Stimulated activated CD4-positive, alpha-beta T cell treated with anti-CD3 and anti-CD28 coated beads, Interleukin-15, amount 100 ng/mL, for 48 hours (primary cell): Measurements from ENCODE around the gene BTBD9.

Experiments used
- DNase-seq, 2 donors: peaks; one replicate each; pipeline ENCODE4 v3.0.0-alpha.2; 2020; ENCODE audit warnings: low read depth in 2 of 2

The BTBD9 gene

DNA sequence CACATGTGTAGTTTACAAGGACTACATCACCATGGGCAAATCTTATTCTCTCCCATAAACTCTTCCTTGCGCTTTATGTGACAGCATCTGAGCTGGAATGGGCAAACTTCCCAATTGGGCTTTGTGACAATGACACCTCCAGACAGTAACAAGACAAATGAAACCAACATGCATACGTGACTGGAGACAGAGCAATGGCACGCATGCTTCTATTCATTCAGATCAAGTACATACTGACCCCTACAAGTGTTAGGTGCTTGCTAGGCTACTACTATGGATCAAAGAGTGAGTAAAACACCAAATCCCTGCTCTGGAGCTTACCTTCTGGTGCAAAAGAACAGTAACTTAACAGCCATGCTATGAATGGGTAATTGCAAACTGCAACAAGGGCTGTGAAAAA lies 394.9 kb downstream of the BTBD9 start:
- no peak for DNase-seq

DNA sequence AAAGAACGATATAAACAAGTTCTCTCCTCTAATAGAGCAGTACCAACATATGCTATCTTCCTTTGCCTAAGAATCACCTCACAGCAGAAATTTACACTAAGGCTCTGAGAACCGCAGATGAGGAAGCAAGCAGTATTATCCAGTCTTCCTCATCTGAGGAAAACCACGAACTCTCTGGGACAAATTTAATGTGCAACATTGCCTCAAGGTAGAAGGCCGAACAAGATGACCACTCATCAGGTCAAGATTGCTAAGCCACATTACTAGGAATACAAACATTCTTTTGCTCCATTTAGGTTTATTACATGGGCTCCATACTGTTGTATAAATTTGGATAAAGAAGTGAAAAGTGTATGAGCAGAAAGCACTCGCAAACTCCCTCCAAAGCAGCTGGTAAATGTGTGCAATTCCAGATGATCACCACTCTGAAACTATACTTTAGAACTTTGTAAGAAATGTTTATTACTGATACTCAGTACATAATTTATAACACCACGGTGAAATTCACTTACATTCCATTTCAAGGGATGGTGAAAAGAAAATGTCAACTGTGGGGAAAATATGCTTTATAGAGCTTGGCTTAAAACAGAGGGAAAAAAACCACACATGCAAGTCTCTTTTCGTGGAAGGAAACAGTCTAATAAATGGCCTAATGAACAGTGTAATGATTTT lies 398.4 kb downstream of the BTBD9 start:
- DNase-seq: no peak

DNA sequence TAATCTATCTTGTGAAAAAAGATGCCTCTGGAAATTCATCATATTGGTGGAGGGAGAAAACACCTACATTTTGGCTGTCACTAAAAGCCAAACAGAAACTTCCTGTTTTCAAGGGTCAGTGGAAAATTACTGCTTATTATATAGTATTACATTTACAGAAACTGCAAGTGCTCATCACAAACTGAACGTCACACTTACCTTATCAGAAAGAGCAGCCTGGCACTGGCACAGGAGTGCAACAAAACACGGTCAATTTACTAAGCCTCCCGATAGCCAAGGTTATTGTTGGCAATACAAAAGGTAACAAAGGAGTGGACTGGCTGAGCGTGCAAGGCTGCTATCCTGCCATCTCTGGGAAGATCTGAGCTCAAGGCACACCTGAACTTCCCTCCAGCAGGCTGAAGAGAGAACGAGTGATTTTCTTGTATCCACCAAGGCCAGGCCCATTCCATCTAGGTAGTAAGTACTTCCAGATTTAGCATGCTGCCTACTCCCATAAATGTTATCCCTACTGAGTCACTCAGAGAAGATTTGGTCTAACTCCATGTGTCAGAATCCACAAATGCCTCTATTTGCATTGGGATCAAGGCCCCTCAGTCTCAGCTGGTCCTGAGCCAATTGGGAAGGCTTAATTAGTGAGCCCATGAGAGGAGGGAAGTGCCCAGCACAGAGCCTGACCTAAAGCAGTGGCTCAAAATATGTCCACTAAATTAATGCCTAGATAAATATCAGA lies 399.8 kb downstream of the BTBD9 start:
- no peak for DNase-seq

DNA sequence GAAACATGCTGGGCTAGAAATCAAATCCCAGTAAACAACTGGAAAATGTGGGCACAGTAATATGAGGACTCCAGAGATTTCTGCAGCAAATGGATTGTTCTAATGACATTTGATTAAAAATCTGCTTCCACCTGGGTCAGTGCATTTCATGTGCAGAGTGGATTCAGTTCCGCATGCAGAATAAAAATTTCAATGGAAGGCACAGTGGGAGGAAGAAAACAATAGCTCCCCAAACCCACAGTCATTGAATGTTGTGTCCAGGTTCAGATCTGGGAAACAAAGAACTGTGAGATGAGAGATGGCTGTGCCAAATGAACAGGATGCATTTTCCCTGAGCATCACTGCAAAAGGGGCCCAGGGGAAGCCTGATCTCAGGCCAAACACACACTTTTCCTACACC lies 403.1 kb downstream of the BTBD9 start:
- no peak for DNase-seq

DNA sequence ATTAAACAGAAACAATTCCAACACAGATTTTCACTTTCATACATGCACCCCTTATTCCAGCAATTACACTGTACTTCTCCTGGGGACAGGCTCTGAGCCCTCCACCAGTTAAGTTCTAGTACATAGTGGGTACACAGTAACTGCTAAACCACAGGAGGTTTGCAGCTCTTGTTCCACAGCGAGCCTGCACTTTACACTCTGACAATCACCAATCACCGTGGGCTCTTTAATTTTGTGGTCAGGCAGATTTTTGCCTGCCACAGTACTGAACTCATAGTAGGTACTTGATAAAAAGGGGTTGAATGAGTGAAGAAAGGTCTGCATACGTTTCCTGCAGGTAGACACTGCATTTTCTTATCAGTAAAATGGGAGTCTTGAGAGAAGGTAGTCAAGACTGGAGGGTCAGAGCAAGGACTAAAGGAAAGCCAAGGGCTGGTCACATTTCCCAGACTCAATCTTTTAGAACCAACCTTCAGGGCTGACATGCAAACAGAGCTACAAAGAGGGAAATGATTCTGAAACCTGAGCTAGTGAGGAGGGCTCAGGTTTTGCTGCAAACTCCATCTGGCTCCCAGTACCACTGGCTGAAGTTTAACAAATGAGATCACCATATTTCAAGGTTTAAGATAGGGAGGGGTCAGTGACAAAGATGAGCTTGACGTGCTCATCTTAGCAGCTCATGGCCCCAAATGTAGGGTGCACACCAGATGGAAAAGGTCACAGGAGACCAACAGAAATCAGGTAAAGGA lies 404.6 kb downstream of the BTBD9 start:
- DNase-seq: no peak

DNA sequence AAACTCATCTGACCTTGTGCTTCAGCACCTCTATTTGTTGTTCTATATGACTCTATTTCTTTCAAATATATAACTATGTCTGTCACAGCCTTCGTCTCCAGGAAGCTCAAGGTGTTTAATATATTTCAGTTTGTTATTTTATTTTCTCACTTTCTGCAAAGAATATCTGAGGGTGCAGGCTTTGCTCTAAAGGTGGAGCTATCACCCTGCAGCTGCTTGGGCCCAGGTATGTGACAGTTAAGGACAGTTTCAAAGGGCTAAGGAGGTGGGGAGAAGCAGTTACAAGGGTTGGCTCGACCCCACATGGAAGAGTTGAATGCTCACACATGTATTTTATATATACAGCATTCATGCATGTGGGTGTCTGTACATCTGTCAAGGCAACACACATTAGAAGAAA lies 405.6 kb downstream of the BTBD9 start:
- no peak for DNase-seq

DNA sequence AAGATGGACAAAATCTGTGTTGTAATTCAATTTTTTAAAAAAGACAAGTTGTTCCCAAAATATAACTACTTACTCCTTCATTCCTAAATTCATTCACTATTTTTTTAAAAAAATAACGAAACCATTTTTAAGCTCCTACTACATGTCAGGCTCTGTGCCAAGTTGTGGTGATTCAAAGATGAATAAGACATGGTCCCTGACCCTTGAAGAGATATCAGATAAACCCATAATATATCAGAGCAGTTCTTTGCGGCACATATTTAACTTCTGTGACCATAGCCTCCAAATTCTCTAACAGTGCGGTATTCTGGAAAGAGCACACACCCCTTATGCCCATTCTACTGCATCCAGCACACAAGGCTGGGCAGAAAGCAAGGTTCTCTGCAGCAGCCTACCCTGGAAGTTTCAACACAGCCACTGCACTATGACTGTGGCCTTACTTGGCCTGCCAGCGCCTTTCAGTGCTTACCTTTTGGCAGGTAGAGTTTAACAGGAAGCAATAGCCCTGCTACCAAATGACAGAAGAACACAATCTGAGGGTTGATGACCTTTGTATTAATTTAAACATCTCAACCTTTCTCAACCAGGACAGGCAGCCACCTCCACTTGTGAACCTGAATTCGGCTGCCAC lies 406.5 kb downstream of the BTBD9 start:
- DNase-seq: no peak

DNA sequence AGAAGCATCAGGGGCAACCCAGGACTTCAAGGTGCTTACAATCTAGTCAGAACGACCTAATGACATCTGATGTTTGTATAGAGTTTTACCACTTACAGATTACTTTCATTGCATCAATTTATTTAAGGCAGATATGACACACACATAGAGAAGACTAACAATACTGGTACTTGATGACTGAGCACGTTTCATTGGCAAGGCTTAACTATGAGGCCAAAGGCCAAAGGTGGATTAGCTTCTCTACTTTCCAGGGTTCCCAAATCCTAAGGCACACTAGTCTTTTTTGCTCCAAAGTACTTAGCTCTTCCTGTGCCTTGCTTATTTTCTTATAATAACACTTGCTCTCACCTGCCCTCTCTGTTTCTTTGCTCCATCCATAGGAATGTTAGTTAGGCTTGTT lies 414.0 kb downstream of the BTBD9 start:
- no peak for DNase-seq

DNA sequence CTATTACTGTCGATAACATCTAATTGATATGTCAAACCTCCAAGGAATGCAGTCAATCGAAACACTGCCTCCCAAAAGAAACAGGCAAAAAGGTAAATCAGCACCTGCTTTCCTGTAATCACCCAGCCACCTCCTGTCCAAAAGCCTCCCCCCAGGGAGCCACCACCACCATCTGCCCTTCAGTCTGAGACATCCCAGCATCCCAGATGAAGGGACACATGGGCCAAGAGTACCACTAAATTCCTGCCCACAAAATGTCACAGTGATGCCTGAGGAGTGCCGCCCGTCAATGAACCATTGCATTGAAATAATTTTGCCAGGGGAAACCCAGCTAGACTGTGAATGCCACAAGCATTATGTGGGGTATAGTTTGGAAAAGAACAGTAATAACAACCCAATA lies 418.5 kb downstream of the BTBD9 start:
- DNase-seq: no peak

DNA sequence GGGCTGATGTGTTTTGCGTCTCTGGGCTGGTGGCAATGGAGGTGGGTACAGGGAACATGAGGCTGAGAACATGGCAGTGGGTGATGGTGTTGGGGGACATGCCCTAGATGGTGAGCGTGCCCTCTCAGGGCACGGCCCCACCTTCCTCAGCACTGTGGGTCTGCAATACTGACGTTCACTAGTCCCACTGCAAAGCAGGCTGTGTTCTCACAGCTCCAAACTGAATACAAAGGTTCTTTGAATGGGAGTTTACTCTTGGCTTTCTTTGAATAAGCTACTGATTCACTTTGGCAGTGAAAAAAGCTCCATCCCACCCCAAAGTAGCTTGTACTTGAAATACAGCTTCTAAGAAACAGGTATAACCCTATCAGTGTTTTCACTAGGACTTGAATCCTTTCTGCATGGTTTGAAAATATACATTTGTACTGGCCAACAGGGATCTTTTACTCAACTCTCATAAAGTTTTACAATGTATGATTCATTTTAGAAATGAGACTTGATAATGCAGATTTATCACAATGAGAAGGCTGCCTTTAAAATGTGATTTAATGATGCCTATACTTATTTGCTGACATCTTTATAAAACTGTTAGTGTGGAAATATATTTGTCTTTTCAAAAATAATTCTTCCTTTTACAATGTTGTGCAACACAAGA lies 419.5 kb downstream of the BTBD9 start:
- DNase-seq: no peak

DNA sequence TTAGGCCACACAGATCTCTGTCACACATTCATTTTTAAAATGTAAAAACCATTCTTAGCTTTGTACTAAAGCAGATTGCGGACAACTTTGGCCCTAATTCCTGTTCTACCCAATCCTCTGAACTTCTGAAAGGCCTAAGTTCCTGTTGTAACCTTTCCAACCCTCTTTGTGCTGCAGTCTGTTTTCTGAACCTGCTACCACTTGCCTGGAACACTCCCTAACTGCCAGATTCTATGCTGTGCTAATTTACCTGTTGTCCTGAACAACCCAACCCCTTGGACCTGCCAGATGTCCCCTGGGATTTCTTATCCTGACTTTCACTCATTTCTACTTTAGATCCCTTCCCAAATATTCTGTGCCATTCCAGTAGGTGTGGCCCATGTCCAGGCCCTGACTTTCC lies 421.5 kb downstream of the BTBD9 start:
- DNase-seq: no peak

DNA sequence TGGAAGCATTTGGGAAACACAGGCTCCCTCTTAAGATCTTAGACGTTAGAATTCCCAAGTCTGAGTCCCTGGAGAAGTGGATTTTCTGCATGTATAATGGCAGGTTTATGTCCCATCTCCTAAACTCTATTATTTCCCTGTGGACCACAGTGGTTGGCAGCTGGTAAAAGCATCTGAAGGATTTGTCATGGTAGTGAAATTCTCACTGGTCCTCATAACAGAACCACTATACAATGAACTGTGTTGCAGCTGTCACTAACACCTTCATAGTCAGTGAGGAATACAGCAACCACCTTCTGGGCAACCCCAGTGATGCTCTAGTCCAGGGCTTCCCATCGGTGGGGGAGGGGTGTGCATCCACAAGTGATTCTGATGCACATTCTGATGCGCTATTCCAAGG lies 423.3 kb downstream of the BTBD9 start:
- DNase-seq: no peak

DNA sequence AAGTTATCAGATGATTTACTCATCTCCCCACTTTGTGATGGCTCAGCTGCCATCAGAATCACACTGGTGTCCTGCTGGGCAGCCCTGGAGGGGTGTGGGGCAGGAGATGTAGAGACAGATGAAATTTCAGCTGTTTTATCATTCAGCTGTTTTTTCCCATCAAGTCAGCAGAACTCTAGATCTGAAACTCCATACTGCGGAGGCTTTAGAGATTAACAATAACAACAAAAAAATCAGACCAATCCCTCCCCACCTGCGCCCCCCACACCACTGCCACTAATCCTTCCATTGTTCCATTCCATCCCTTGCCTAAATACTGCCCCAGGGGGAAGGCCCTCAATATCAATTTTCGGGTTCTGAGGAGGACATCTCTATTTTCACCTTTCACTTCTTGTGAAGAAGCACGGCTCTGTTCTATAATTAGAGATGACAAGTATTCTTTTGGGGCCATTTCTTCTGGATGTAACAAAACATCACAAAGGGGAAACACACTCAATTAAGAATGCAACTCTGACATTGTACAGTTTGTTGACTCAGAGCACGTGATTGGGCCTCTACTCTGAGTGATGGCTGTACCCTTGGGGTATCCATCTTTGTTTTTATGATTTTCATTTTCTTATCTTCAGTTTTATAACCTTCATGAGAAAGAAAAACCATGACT lies 423.9 kb downstream of the BTBD9 start:
- DNase-seq: no peak

DNA sequence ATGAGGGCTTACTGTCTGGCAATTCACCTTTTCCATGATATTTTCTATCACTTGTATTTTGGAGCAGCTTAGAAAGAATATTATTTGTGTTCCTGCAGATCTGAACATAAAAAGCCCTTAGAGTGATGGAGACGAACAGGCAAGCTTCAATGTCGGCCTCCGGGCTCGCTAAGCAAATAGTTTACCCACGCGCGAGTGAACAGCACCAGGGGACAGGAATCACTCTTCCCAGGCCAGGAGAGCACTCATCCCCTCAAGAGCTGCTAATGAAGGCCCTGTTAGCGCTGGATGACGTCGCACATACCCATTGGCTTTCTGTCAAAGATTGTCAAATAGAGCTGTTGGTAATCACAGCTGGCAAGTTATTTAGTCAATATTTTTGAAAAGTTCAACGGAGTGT lies 424.5 kb downstream of the BTBD9 start:
- DNase-seq: no peak

DNA sequence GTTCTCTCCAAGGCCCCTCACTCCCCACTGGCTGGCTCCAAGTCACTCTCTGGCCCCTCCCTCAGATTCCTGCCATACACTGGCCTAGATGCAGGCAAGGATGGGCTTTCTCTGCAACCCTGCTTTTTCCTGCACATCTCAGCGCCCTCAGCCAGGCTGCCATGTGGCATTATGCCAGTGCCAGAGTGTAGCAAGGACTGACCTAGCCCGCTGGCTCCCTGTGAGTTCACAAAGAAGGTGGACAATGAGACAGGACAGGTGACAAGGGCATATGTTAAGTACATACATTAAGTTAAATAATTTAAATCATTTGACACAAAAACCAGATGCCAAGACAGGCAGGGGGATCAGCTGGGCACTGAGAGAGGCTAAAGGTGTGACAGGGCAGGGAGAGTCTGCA lies 425.6 kb downstream of the BTBD9 start:
- no peak for DNase-seq

DNA sequence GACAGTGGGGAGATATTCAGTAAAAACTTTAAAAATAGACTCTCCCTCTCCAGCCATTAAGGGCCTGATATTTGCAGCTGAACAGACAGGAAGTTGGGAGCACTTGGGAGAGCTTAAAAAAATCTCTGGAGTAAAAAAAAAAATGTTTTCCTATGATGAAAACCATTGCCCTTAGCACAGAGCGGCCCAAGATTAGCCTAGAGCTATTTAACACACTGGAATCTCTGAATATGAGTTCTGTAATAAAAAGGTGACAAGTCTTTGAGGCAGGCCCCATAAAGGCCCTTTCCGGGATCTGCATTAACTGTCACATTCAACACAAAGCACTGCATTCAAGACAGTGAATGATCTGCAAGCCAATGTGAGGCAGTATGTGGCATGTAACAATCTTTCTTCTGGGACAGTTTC lies 426.5 kb downstream of the BTBD9 start:
- DNase-seq: no peak

DNA sequence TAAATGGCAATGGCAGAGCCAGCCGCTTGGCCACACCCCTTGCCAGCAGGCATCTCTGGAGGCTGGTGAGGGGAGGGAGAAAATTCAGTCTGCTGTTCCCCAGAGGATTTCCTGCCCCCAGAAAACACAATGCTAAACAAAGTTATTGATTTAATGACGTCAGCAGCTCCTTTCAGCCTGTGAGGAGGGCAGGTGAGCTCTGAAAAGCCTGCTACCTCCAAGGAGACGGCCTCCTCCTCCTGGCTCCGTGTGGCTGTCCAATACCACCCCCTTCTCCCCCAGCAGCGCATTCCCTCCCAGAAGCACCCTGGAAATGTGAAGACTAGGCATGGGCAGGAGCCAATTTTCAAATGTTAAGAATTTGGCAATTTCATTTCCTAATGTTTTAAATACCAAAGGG lies 427.1 kb downstream of the BTBD9 start:
- DNase-seq: no peak

DNA sequence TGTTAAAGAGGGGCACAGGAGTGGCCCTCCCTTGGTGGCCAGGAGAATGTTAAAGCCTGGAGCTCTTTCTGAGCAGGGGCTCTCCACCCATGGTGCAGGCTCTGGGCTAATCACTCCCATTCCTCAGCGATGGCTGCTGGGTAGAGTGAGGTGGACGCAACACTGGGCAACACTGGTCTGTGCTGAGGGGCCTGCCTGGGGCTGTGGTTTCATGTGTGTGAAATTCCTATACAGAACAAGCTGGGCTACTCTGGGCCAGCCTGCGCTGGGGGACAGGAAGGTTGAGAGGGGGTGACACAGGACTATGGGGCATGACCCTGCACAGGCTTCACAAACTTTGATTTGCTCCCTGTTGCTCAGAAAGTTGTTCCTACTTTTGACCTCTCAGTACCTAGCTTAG lies 427.6 kb downstream of the BTBD9 start:
- DNase-seq: no peak

DNA sequence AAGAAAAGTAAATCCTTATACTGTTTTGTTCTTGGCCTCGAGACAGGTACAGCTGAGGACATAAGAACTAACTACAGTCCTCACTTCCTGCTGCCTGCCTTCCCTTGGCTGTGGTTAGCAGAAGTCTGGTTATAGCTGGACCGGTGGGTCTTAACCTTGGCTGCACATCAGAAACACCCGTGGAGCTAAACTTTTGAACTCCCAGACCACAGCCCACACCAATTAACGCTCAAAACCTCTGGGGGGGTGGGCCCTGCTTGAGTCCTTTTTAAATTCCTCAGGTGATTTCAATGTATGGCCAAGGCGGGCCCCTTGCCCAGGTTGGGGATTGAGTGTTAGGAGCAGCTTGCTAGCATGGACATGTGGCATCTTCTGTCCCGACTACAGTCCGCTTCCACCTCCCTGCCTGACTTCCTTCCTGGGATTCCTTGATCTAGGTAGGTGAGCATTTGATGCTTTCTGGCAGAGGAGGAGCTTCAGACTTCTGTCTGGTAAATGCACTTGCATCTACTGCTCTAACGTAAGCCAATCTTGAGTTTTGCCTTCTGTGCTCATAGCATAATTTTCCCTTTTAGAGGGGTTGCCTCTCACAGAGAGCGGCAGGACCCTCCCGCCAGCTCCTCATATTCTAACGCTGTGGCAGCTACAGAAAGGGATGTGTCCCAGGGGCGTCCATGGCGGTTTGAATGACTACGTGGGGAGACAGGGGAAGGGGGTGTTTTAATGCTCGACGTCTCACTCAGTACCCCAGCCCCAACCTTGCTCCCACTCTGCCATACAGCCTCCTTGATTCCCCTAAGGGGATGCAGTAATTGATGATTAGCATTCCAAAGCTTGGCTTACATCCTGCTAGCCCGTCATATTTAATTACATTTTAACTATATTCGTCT lies 430.1 kb downstream of the BTBD9 start:
- DNase-seq: no peak

DNA sequence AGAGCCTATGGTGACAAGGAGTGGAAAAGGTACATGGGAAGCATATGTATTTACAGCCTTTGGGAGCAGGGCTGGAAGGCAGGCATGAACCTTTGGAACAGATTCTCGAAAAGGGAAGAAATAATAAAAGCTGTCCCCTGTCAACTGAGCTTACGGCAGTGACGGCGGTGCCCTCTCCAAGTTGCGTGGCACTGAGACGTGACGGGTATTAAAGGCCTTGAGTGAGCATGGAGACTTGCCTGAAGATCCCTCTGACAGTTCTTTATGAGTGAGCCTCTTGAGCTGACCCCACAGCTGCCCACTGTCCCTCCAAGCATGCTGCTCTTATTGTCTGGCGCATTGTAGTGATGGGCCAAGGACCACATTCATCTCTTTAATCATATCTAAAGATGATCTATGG lies 431.7 kb downstream of the BTBD9 start:
- no peak for DNase-seq

DNA sequence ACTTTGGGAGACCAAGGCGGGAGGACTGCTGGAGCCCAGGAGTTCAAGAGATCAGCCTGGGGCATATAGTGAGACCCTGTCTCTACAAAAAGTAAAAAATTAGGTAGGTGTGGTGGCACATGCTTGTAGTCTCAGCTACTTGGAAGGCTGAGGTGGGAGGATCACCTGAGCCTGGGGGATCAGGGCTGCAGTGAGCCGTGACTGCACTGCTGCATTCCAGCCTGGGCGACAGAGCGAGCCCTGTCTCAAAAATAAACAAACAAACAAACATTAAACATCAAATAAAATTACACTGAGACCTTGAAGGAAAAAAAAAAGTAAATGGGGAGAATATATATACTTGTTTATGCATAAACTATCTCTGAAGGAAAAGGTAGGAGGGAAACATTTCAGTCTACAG lies 432.4 kb downstream of the BTBD9 start:
- DNase-seq: no peak
